Measurements from ENCODE around the gene SLC4A4.

DNA sequence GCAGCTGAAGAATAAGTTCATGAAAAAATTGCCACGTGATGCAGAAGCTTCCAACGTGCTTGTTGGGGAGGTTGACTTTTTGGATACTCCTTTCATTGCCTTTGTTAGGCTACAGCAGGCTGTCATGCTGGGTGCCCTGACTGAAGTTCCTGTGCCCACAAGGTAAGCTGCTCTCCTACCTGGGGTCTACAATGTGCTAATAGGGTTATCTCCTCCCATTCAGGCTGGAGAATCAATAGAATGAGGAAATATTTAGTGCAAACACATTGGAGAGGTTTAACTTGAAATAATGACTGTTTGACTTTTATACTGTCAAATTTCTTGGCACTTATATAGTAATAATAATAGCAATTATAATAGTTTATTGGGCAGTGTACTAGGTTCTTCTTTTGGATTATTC lies 101.8 kb downstream of the SLC4A4 start:
- TF ChIP-seq, protein P1, sequence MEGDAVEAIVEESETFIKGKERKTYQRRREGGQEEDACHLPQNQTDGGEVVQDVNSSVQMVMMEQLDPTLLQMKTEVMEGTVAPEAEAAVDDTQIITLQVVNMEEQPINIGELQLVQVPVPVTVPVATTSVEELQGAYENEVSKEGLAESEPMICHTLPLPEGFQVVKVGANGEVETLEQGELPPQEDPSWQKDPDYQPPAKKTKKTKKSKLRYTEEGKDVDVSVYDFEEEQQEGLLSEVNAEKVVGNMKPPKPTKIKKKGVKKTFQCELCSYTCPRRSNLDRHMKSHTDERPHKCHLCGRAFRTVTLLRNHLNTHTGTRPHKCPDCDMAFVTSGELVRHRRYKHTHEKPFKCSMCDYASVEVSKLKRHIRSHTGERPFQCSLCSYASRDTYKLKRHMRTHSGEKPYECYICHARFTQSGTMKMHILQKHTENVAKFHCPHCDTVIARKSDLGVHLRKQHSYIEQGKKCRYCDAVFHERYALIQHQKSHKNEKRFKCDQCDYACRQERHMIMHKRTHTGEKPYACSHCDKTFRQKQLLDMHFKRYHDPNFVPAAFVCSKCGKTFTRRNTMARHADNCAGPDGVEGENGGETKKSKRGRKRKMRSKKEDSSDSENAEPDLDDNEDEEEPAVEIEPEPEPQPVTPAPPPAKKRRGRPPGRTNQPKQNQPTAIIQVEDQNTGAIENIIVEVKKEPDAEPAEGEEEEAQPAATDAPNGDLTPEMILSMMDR (IDR thresholded peaks at IDR 0.05; ENCODE audit: control extremely low read depth in 1 of 3, insufficient read depth in 1 of 3, low read depth in 1 of 3, low read length in 3 of 3): no peak
- no peak for TF ChIP-seq ZNF274 (IDR thresholded peaks at IDR 0.05; ENCODE audit: borderline replicate concordance, extremely low read depth, low read length)

Data from H1 (cell line).